H1 (cell line): Measurements from ENCODE around the gene GPC1. TPM values are rescaled to one million over a fixed set of nuclear protein-coding genes. Genes with fewer than 3 reads are reported as not detected.

Source experiments
- CTCF ChIA-PET: fragments of 300-600 bp; sonication (Branson Sonifier 250); formaldehyde crosslinking; loops from one replicate; lab custom pipeline; 2021; ENCODE audit not compliant: partially characterized antibody; lab: Charles Lee
- POLR2A ChIA-PET: fragments of 300-600 bp; sonication (Branson Sonifier 250); formaldehyde crosslinking; loops from one replicate; lab custom pipeline; 2021; ENCODE audit warnings: inconsistent platforms; ENCODE audit not compliant: partially characterized antibody; lab: Charles Lee
- DNase-seq, 2 experiments: peaks; one replicate each; pipeline versions ENCODE4 v3.0.0 to v3.0.0-alpha.2; 2010 to 2022; ENCODE audit warnings: low spot score in 2 of 2, low read depth in 1 of 2, mixed read lengths in 1 of 2
- FAIRE-seq: peaks from 2 replicates; lab custom pipeline; 2011; peaks lifted over from hg19 to GRCh38; lab: Jason Lieb, UNC
- H2AFZ ChIP-seq: 2 replicates; pipeline ENCODE4 v1.8.1; 2012; ENCODE audit warnings: low read length, inconsistent platforms
- H2AK5ac ChIP-seq: 2 replicates; pipeline ENCODE4 v1.6.1; 2013; ENCODE audit warnings: low read depth, low read length
- H2BK120ac ChIP-seq: replicated peaks from 2 replicates; pipeline ENCODE3; 2013; ENCODE audit warnings: low read depth, low read length, inconsistent platforms
- H2BK12ac ChIP-seq: 2 replicates; pipeline ENCODE4 v1.6.1; 2013; ENCODE audit warnings: low read depth, low read length
- H2BK15ac ChIP-seq: 2 replicates; pipeline ENCODE4 v1.6.1; 2013; ENCODE audit warnings: low read length
- H2BK20ac ChIP-seq: 2 replicates; pipeline ENCODE4 v1.6.1; 2013; ENCODE audit warnings: low read length
- H2BK5ac ChIP-seq: 2 replicates; pipeline ENCODE4 v1.6.1; 2013; ENCODE audit warnings: low read depth, low read length
- H3K14ac ChIP-seq: 2 replicates; pipeline ENCODE4 v1.6.1; 2013; ENCODE audit warnings: inconsistent platforms; ENCODE audit not compliant: insufficient read length
- H3K18ac ChIP-seq: 2 replicates; pipeline ENCODE4 v1.6.1; 2013; ENCODE audit warnings: low read length; ENCODE audit errors: extremely low read depth
- H3K23ac ChIP-seq: 2 replicates; pipeline ENCODE4 v1.6.1; 2013; ENCODE audit warnings: inconsistent platforms; ENCODE audit not compliant: insufficient read length
- H3K23me2 ChIP-seq: 2 replicates; pipeline ENCODE4 v1.6.1; 2013; ENCODE audit warnings: low read depth, low read length
- H3K27ac ChIP-seq: 2 replicates; pipeline ENCODE4 v1.6.1; 2011; ENCODE audit warnings: low read depth, low read length, inconsistent platforms
- H3K27me3 ChIP-seq, 4 experiments: replicated peaks in 1 of 4; 1 replicate in 1 of 4; 2 replicates in 3 of 4; pipeline versions ENCODE4 v1.6.1 to v1.8.1; 2011 to 2013; ENCODE audit warnings: low read length in 3 of 4, mild to moderate bottlenecking in 3 of 4, inconsistent platforms in 2 of 4, mixed read lengths in 2 of 4, moderate library complexity in 1 of 4; ENCODE audit not compliant: control insufficient read depth in 3 of 4, insufficient read depth in 3 of 4; ENCODE audit errors: extremely low read depth in 1 of 4
- H3K36me3 ChIP-seq, 4 experiments: 2 replicates each; pipeline versions ENCODE4 v1.6.1 to v1.8.1; 2011 to 2013; ENCODE audit warnings: mild to moderate bottlenecking in 4 of 4, low read length in 3 of 4, moderate library complexity in 2 of 4, control low read depth in 1 of 4, inconsistent platforms in 1 of 4; ENCODE audit not compliant: insufficient read depth in 4 of 4, control insufficient read depth in 2 of 4
- H3K4ac ChIP-seq: replicated peaks from 2 replicates; pipeline ENCODE3; 2013; ENCODE audit warnings: low read length, low read depth, mixed read lengths, inconsistent platforms; ENCODE audit not compliant: insufficient read length
- H3K4me1 ChIP-seq, 4 experiments: replicated peaks in 1 of 4; 1 replicate in 1 of 4; 2 replicates in 3 of 4; pipeline versions ENCODE4 v1.6.1 to v1.8.1; 2011 to 2013; ENCODE audit warnings: low read length in 3 of 4, inconsistent platforms in 2 of 4, mixed read lengths in 1 of 4; ENCODE audit not compliant: insufficient read depth in 4 of 4, control insufficient read depth in 3 of 4
- H3K4me2 ChIP-seq, 2 experiments: 2 replicates each; pipeline versions ENCODE4 v1.6.1 to v1.8.1; 2011 to 2013; ENCODE audit warnings: low read depth in 2 of 2, low read length in 2 of 2, control low read depth in 1 of 2, inconsistent platforms in 1 of 2, mild to moderate bottlenecking in 1 of 2; ENCODE audit not compliant: insufficient read depth in 1 of 2
- H3K4me3 ChIP-seq, 4 experiments: fragments of 200-600, 300-600 bp in 1 of 4; sonication (generic), shearing (Covaris generic), sonication (Bioruptor Twin) in 1 of 4; 2 replicates each; pipeline versions ENCODE4 v1.5.1 to v1.8.1; 2011 to 2016; ENCODE audit warnings: low read length in 4 of 4, low read depth in 3 of 4, control low read depth in 2 of 4, inconsistent platforms in 2 of 4, mild to moderate bottlenecking in 2 of 4, mixed read lengths in 1 of 4, moderate library complexity in 1 of 4; ENCODE audit not compliant: insufficient read depth in 2 of 4; ENCODE audit errors: extremely low read depth in 1 of 4
- H3K56ac ChIP-seq: replicated peaks from 2 replicates; pipeline ENCODE3; 2013; ENCODE audit warnings: low read depth, mild to moderate bottlenecking, mixed read lengths, low read length, inconsistent platforms; ENCODE audit not compliant: insufficient read length
- H3K79me1 ChIP-seq: 2 replicates; pipeline ENCODE4 v1.6.1; 2013; ENCODE audit warnings: low read depth, low read length, control low read depth
- H3K79me2 ChIP-seq, 2 experiments: 2 replicates each; pipeline versions ENCODE4 v1.6.1 to v1.8.1; 2012 to 2013; ENCODE audit warnings: low read length in 2 of 2, mild to moderate bottlenecking in 2 of 2, inconsistent platforms in 1 of 2; ENCODE audit not compliant: insufficient read depth in 2 of 2, control insufficient read depth in 1 of 2
- H3K9ac ChIP-seq, 4 experiments: replicated peaks in 1 of 4; 1 replicate in 1 of 4; 2 replicates in 3 of 4; pipeline versions ENCODE4 v1.6.1 to v1.8.1; 2011 to 2013; ENCODE audit warnings: low read depth in 3 of 4, low read length in 3 of 4, control low read depth in 2 of 4, mild to moderate bottlenecking in 2 of 4, moderate library complexity in 2 of 4, inconsistent platforms in 1 of 4; ENCODE audit errors: extremely low read depth in 1 of 4
- H3K9me3 ChIP-seq, 2 experiments: 2 replicates each; pipeline versions ENCODE4 v1.6.1 to v1.8.1; 2012 to 2013; ENCODE audit warnings: mild to moderate bottlenecking in 2 of 2, moderate library complexity in 2 of 2, control low read depth in 1 of 2, inconsistent platforms in 1 of 2, low read depth in 1 of 2, low read length in 1 of 2, mixed read lengths in 1 of 2; ENCODE audit not compliant: insufficient read depth in 2 of 2
- H4K20me1 ChIP-seq, 2 experiments: replicated peaks in 1 of 2; 2 replicates each; pipeline versions ENCODE3 to v1.8.1; 2011 to 2013; ENCODE audit warnings: inconsistent platforms in 2 of 2, low read length in 2 of 2, mild to moderate bottlenecking in 1 of 2; ENCODE audit not compliant: insufficient read depth in 2 of 2, control insufficient read depth in 1 of 2
- H4K5ac ChIP-seq: 2 replicates; pipeline ENCODE4 v1.6.1; 2013; ENCODE audit warnings: low read length, low read depth, mixed read lengths, inconsistent platforms; ENCODE audit not compliant: insufficient read length
- H4K8ac ChIP-seq: 2 replicates; pipeline ENCODE4 v1.8.0; 2013; ENCODE audit warnings: mild to moderate bottlenecking, moderate library complexity, low read length, inconsistent platforms; ENCODE audit not compliant: insufficient read depth; ENCODE audit errors: extremely low read depth
- H4K91ac ChIP-seq: replicated peaks from 2 replicates; pipeline ENCODE3; 2013; ENCODE audit warnings: low read length, mixed read lengths, inconsistent platforms; ENCODE audit not compliant: insufficient read length
- MAFK ChIP-seq: IDR thresholded peaks from 2 replicates; pipeline ENCODE4 v1.6.1; 2012; ENCODE audit warnings: low read depth, mild to moderate bottlenecking, improper control_type of control experiment, low read length
- SP4 ChIP-seq: IDR thresholded peaks from 2 replicates; pipeline ENCODE4 v1.6.1; 2012; ENCODE audit warnings: low read length, inconsistent platforms
- SUZ12 ChIP-seq: fragments of 200-600 bp; sonication (generic); IDR thresholded peaks from 2 replicates; pipeline ENCODE4 v1.6.1; 2012; ENCODE audit warnings: mild to moderate bottlenecking, inconsistent platforms, low read length, moderate library complexity, mixed read lengths
- WGBS, 2 experiments: shearing (Covaris generic) in 1 of 2; methylation state at CpG; one replicate each; pipeline versions ENCODE4 v1.1.6 to v1.1.7; 2013 to 2015; ENCODE audit warnings: low lambda C conversion rate in 2 of 2, mixed read lengths in 2 of 2, inconsistent platforms in 1 of 2, low coverage in 1 of 2, missing lambda C conversion rate in 1 of 2; ENCODE audit not compliant: insufficient replicate concordance in 2 of 2, insufficient coverage in 1 of 2, insufficient read length in 1 of 2; ENCODE audit errors: extremely low coverage in 1 of 2, missing lambda C conversion rate in 1 of 2; 5-methylcytosine and 5-hydroxymethylcytosine counted together
- polyA plus RNA-seq, 7 experiments: library from polyadenylated mRNA; depleted of rRNA in 3 of 7; stranded (reverse) in 5 of 7; unstranded in 2 of 7; fragments of >200 nt in 5 of 7; fragments of 200-250 nt in 2 of 7; gene quantifications; 1 replicate in 5 of 7; 2 replicates in 1 of 7; 4 replicates in 1 of 7; pipeline versions ENCODE4 v1.2.1 to v1.2.3, GENCODE V29; 2011 to 2013; ENCODE audit warnings: missing spikeins in 2 of 7, mixed read lengths in 2 of 7
- total RNA-seq: library from RNA; stranded (reverse); fragmentation: NEBNext Ultra II Directional; extraction: Animal tissue kit (Norgen Biotek cat#: 25700); gene quantifications from 2 replicates; pipeline ENCODE4 v1.2.1, GENCODE V29; 2021

GPC1 gene
- total and polyA plus RNA-seq, 2 of the 8 experiments (the other 6 are each of a cell fraction or from before 2014, with no cell fraction given), result 21.9 to 28.3 TPM

DNA sequence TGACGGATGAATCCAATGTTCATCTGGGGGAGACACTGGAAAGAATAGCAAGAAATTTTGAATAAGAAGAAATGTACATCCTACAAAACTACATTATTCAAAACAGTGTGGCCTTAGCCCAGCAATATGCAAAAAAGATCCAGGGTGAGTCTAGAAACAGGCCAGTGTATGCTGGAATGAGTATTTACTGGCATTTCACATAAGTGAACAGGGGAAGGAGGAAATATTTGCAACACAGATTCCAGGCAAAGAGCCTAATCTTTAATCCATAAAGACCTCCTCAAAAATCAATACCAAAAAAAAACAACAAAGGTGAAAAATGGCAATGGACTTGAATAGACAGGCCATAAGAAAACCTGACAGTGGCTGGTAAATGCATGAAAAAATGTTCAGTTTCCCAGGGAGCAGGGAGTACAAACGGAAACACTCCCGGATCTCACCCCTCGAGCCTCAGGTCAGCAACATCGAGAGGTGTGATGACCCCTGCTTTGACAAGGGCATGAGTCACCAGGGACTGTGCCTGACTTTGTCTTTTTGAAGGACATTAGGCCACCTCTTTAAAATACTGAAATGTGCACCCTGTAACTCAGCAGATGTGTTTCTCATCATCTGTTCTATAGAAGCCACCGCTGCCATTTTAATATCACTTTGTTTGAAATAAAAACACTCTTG lies 12.7 kb upstream of the GPC1 start:
- Histone ChIP-seq H3K18ac (no peak overlapping the region), H4K20me1 (no peaks in the 10 kb centered on the region), H3K36me3 (no peaks in the 10 kb centered on the region), H3K79me1 (no peaks in the 10 kb centered on the region), H2AK5ac (no peak overlapping the region), H4K91ac (no peak overlapping the region), H4K8ac (no peak overlapping the region), H3K14ac (no peak overlapping the region), H2BK12ac (no peak overlapping the region), H3K4ac (no peak overlapping the region), H3K4me3 (no peak overlapping the region), H3K9ac (no peak overlapping the region)
- CTCF ChIA-PET, result no interaction called here
- TF ChIP-seq SUZ12 (no peak), MAFK (no peak), SP4 (no peak)
- TF ChIP-seq, all 59 proteins: peak for 0
- POLR2A ChIA-PET, result no interaction called here
- H2AFZ ChIP-seq, result no peak overlapping the region
- peaks cover 38 to 56% of the 10 kb centered on the region in 2 experiments for H3K9me3 ChIP-seq
- H3K23me2 ChIP-seq, result no peaks in the 10 kb centered on the region
- no peak overlapping the region for H3K4me2 ChIP-seq
- no peak overlapping the region for H2BK15ac ChIP-seq
- H3K4me1 ChIP-seq, result no peaks in the 10 kb centered on the region
- no peak for DNase-seq
- 0 out of 7 replicates have a peak, but pooled peaks cover 0 to 8% (median under 1%) of the 10 kb centered on the region in 4 experiments for H3K27me3 ChIP-seq
- no peaks in the 10 kb centered on the region for H3K79me2 ChIP-seq
- no peak overlapping the region for H2BK5ac ChIP-seq
- H3K27ac ChIP-seq, result no peak overlapping the region
- H4K5ac ChIP-seq, result no peak overlapping the region
- no peak overlapping the region for H2BK120ac ChIP-seq
- 82% methylated on average over 6 of the region's 6 CpGs; no CpG with 5 or more reads in 1 of the 2 experiments for whole genome bisulfite sequencing, 2 experiments
- no peak overlapping the region for H3K56ac ChIP-seq
- H3K23ac ChIP-seq, result no peak overlapping the region
- no peak overlapping the region for H2BK20ac ChIP-seq
- no peak for FAIRE-seq
